NCI-H2107 treated with DMSO at 0.1 percent for 48 hours (cell line): ENCODE measurements around the gene NEU1.
"Not testable (repeated sequence)": the region's sequence is repeated elsewhere in the genome, so short reads cannot be mapped to it uniquely, and the experiment has no call there.

ENCODE experiments used
- DNase-seq: peaks from one replicate; lab custom pipeline; 2025; ENCODE audit not compliant: unreplicated experiment; lab: John Stamatoyannopoulos, UW

NEU1 gene

DNA sequence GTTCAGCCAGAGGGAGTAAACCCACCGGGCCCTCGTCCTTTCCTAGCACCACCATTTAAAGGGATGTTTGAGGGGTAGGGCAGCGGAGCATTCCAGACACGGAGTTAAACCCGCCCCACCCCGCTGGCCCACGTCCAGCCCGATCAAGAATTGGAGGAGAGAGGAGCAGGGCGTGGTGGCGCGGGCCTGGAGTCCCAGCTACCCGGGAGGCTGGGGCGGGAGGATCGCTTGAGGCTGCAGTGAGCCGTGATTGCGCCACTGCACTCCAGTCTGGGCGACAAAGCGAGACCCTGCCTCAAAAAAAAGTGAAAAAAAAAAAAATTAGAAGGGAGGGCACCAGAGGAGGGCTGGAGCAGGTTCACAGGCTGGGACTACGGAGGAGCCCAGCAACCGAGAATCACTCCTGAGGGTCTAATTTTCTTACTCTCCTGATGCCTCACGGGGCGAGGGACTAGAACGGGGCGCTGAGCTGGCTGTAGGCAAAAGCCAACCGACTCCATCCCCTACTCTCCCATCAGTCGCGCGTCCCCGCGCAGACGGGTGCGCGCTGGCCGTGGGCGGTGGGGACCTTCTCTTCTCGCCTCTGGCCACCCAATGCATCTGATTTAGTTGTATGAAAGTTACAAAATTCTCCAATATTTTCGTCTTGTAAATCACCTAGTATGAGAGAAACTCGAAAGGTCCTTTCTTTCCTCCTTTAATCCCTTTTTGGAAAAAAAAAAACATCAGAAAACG is 41.2 kb downstream of the NEU1 start:
- DNase-seq = peak; percentile 18

DNA sequence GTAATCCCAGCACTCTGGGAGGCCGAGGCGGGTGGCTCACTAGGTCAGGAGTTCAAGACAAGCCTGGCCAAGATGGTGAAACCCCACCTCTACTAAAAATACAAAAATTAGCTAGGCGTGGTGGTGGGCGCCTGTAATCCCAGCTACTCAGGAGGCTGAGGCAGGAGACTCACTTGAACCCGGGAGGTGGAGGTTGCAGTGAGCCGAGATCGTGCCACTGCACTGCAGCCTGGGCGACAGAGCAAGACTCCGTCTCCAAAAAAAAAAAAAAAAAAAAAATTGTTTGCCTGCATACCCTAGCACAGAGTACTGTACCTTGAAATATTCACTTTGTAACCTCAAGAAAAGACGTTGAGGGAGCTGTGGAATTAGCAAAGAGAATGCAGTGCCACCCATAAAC is 42.2 kb downstream of the NEU1 start:
- DNase-seq = not testable (repeated sequence)

DNA sequence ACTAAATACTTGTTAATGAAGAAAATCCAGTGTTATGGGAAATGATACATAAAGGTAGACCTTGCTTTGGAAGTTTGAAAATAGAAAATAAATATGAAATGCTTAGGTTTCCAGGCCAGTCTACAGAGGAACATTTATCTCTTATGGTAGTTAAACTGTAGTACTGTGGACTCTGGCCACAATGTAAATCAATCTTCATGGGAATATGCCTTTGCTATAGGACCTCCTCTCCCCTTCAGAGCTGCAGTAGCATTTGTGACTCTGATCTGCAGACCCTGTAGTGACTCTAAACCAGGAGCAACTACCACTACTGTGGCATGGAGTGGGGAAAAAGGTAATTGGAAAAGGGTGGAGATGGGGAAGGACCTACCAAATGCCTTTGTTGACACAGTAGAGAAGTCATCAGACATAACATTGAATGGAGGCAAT is 42.7 kb downstream of the NEU1 start:
- DNase-seq = no peak

DNA sequence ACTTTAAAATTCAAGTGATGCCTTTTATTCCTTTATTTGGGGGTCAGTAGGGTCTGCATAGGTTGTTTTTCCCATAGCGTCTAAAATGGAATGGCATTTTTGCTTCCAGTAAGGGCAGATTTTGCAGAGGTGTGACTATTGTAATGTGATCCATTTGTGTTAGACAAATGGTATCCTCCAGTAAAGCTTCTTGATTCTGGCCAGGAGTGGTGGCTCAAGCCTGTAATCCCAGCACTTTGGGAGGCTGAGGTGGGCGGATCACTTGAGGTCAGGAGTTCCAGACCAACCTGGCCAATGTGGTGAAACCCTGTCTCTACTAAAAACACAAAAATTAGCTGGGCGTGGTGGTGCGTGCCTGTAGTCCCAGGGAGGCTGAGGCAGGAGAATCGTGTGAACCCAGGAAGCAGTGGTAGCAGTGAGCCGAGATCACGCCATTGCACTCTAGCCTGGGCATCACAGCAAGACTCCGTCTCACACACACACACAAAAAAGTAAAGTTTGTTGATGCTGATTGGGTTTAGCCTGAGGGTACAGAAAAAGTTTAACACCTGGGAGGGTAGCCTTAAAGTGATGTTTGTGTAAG is 44.6 kb downstream of the NEU1 start:
- DNase-seq = not testable (repeated sequence)

DNA sequence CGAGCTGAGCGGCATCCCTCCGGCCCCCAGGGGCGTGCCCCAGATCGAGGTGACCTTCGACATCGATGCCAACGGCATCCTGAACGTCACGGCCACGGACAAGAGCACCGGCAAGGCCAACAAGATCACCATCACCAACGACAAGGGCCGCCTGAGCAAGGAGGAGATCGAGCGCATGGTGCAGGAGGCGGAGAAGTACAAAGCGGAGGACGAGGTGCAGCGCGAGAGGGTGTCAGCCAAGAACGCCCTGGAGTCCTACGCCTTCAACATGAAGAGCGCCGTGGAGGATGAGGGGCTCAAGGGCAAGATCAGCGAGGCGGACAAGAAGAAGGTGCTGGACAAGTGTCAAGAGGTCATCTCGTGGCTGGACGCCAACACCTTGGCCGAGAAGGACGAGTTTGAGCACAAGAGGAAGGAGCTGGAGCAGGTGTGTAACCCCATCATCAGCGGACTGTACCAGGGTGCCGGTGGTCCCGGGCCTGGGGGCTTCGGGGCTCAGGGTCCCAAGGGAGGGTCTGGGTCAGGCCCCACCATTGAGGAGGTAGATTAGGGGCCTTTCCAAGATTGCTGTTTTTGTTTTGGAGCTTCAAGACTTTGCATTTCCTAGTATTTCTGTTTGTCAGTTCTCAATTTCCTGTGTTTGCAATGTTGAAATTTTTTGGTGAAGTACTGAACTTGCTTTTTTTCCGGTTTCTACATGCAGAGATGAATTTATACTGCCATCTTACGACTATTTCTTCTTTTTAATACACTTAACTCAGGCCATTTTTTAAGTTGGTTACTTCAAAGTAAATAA is 45.3 kb downstream of the NEU1 start:
- DNase-seq = not testable (repeated sequence)

DNA sequence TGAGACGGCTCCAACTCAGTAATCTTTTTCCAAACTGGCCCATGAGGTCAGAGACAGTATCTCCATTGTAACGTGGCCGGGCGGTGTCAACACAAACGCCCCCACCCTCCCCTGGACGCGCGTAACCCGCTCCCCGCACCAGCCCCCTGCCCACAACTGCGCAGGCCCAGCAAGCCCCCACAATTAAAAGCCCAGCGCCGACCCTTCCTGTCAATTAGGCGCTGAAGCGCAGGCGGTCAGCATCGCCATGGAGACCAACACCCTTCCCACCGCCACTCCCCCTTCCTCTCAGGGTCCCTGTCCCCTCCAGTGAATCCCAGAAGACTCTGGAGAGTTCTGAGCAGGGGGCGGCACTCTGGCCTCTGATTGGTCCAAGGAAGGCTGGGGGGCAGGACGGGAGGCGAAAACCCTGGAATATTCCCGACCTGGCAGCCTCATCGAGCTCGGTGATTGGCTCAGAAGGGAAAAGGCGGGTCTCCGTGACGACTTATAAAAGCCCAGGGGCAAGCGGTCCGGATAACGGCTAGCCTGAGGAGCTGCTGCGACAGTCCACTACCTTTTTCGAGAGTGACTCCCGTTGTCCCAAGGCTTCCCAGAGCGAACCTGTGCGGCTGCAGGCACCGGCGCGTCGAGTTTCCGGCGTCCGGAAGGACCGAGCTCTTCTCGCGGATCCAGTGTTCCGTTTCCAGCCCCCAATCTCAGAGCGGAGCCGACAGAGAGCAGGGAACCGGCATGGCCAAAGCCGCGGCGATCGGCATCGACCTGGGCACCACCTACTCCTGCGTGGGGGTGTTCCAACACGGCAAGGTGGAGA is 47.4 kb downstream of the NEU1 start, which contains the start of the genes HSPA1A and HSPA1L:
Gene HSPA1A (plus strand): TSS at position 519 of the 814 bp plus-strand sequence. CDS start 214 bp downstream, at position 733.
Gene HSPA1L (minus strand): TSS at position 259 of the 814 bp plus-strand sequence. CDS start 3,311 bp downstream, outside the sequence.
- no peak for DNase-seq

DNA sequence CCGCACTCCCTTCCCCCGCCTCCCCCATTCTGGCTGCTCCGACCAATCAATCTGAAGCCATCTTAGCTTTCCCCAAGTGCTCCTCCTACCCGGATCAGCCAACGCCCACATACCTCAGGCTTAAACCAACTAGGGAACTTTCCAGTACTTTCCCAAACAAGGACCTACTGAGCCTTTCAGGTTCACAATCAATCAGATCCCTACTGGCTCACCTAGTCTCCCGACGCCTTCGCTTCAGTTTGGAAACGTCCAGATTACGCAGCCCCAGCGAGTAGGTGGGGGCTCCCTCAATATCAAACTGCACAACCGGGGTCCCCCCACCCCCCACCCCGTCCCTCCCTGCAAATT is 48.0 kb downstream of the NEU1 start:
- peak; percentile 61 for DNase-seq

DNA sequence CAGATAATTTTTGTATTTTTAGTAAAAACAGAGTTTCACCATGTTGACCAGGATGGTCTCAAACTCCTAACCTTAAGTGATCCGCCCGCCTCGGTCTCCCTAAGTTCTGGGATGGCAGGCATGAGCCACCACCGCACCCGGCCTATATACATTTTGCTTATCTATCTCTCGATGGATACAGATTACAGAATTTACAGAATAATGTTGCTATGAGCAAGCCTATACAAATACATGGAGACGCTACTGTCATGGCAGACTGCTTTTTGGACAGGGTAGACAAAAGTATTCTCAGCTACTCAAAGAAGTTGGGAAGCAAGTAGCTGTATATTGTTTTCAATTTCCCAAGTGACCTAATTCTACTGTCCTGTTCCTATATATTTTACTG is 49.2 kb downstream of the NEU1 start:
- DNase-seq = no peak

DNA sequence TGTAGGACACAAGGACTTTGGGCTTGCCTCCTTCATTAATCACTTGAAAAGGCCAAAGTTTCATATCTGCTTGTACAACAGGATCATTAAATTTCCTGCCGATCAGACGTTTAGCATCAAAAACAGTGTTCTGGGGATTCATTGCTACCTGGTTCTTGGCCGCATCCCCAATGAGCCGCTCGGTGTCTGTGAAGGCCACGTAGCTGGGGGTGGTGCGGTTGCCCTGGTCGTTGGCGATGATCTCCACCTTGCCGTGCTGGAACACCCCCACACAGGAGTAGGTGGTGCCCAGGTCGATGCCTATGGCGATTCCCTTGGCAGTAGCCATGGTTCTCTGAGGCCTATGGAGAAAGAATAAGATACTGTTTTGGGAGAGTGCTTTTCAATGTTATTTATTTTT is 51.0 kb downstream of the NEU1 start:
- DNase-seq = no peak

DNA sequence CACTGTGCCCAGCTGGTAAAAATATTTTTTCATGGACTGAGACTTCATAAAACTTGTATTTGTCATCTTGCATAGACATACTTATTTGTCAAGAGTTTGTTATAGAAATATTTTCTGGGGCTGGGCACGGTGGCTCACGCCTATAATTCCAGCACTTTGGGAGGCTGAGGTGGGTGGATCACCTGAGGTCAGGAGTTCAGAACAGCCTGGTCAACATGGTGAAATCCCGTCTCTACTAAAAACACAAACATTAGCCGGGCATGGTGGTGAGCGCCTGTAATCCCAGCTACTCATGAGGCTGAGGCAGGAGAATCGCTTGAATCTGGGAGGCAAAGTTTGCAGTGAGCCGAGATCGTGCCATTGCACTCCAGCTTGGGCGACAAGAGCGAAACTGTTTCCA is 54.0 kb downstream of the NEU1 start:
- DNase-seq = not testable (repeated sequence)
